Keratinocyte (primary cell): ENCODE measurements around the gene PECR. TPM values are rescaled to one million over a fixed set of nuclear protein-coding genes. Genes with fewer than 3 reads are reported as not detected.

ENCODE experiments used
- DNase-seq: peaks from one replicate; pipeline ENCODE4 v3.0.0-alpha.2; 2011; ENCODE audit warnings: low read depth, missing footprints, low spot score
- FAIRE-seq: peaks from 2 replicates; lab custom pipeline; 2011; peaks lifted over from hg19 to GRCh38; lab: Jason Lieb, UNC
- H2AFZ ChIP-seq: 2 replicates; pipeline ENCODE4 v1.6.0; 2012; ENCODE audit warnings: low read length, control low read depth, inconsistent platforms; ENCODE audit not compliant: control insufficient read depth
- H3K27ac ChIP-seq: 2 replicates; pipeline ENCODE4 v1.5.1; 2011; ENCODE audit warnings: low read length; ENCODE audit not compliant: control insufficient read depth, insufficient read depth
- H3K27me3 ChIP-seq: 3 replicates; pipeline ENCODE4 v1.6.0; 2011; ENCODE audit warnings: low read length; ENCODE audit not compliant: control insufficient read depth, insufficient read depth; ENCODE audit errors: extremely low read depth
- H3K36me3 ChIP-seq, 2 experiments: 2 replicates in 1 of 2; 3 replicates in 1 of 2; pipeline ENCODE4 v1.5.1; 2011; ENCODE audit warnings: low read length in 2 of 2, mild to moderate bottlenecking in 1 of 2; ENCODE audit not compliant: control insufficient read depth in 2 of 2, insufficient read depth in 2 of 2; ENCODE audit errors: extremely low read depth in 1 of 2
- H3K4me1 ChIP-seq: 3 replicates; pipeline ENCODE4 v1.5.1; 2011; ENCODE audit warnings: low read length; ENCODE audit not compliant: control insufficient read depth, insufficient read depth; ENCODE audit errors: extremely low read depth
- H3K4me2 ChIP-seq: 3 replicates; pipeline ENCODE4 v1.6.0; 2011; ENCODE audit warnings: low read depth, low read length; ENCODE audit not compliant: control insufficient read depth, insufficient read depth; ENCODE audit errors: extremely low read depth
- H3K4me3 ChIP-seq, 3 experiments: fragments of 200-600 bp in 1 of 3; sonication (generic) in 1 of 3; 2 replicates in 2 of 3; 3 replicates in 1 of 3; pipeline ENCODE4 v1.5.1; 2011 to 2016; ENCODE audit warnings: low read length in 3 of 3, mild to moderate bottlenecking in 3 of 3, control low read depth in 2 of 3, inconsistent platforms in 1 of 3, low read depth in 1 of 3, mixed read lengths in 1 of 3, mixed run types in 1 of 3, moderate library complexity in 1 of 3; ENCODE audit not compliant: control insufficient read depth in 2 of 3, insufficient read depth in 2 of 3; ENCODE audit errors: extremely low read depth in 1 of 3
- H3K79me2 ChIP-seq: 2 replicates; pipeline ENCODE4 v1.6.0; 2012; ENCODE audit warnings: low read length; ENCODE audit not compliant: control insufficient read depth, insufficient read depth
- H3K9ac ChIP-seq: 3 replicates; pipeline ENCODE4 v1.6.0; 2011; ENCODE audit warnings: low read length; ENCODE audit not compliant: control insufficient read depth, insufficient read depth; ENCODE audit errors: extremely low read depth
- H3K9me1 ChIP-seq: 3 replicates; pipeline ENCODE4 v1.6.0; 2011; ENCODE audit warnings: low read length; ENCODE audit not compliant: control insufficient read depth, insufficient read depth; ENCODE audit errors: extremely low read depth
- H3K9me3 ChIP-seq: 2 replicates; pipeline ENCODE4 v1.5.1; 2012; ENCODE audit warnings: low read depth, low read length; ENCODE audit not compliant: control insufficient read depth
- H4K20me1 ChIP-seq: 3 replicates; pipeline ENCODE4 v1.6.0; 2011; ENCODE audit warnings: low read length; ENCODE audit not compliant: control insufficient read depth, insufficient read depth; ENCODE audit errors: extremely low read depth
- CTCF ChIP-seq, 3 experiments: IDR thresholded peaks in 1 of 3; conservative IDR thresholded peaks in 1 of 3; optimal IDR thresholded peaks in 1 of 3; 2 replicates in 2 of 3; 3 replicates in 1 of 3; pipeline versions ENCODE3 to v1.5.1; 2011; ENCODE audit warnings: low read length in 3 of 3, mild to moderate bottlenecking in 3 of 3, moderate library complexity in 2 of 3, control low read depth in 1 of 3, inconsistent platforms in 1 of 3; ENCODE audit not compliant: insufficient read depth in 2 of 3; ENCODE audit errors: extremely low read depth in 1 of 3
- EZH2 ChIP-seq: IDR thresholded peaks from one replicate; pipeline ENCODE4 v1.6.1; 2012; ENCODE audit warnings: inconsistent platforms, mild to moderate bottlenecking, low read length, moderate library complexity
- dilution Hi-C: fragments of 300-500 bp; cut with MboI; formaldehyde crosslinking; loops from one replicate; pipeline ENCODE4 v1.7.0; 2020; ENCODE audit warnings: low sequenced_read_pairs; ENCODE audit not compliant: extremely low pct_ligation_motif_present
- polyA plus RNA-seq, 5 experiments: library from polyadenylated mRNA; depleted of rRNA in 3 of 5; stranded (reverse) in 3 of 5; stranded (forward) in 1 of 5; unstranded in 1 of 5; fragments of >200 nt; gene quantifications; 1 replicate in 1 of 5; 2 replicates in 3 of 5; 3 replicates in 1 of 5; pipeline versions ENCODE4 v1.2.1 to v1.2.3, GENCODE V29; 2011 to 2012; ENCODE audit warnings: missing spikeins in 2 of 5, low read depth in 1 of 5, low replicate concordance in 1 of 5

PECR gene
- polyA plus RNA-seq, 1 donor (not counting 4 experiments of a cell fraction or from before 2014, with no cell fraction given) = 12.0 TPM

DNA sequence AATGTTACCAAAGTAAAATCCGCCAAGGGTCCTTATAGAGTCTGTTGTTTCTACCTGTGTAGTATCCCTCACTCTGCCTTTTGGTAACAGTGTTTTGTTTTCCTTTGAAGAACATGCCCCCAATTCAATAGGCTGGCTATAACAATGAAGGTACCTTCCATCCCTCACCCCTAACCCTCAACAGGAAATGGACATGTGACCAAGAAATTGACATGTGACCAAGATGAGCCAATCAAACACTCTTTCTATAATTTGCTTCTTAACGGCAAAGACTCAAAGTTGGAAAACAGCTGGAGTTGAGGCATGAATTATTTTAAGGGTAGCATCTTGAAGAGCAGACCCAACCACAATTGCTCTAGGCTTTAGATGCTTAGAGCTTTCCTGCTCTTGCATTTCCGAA, 62.9 kb downstream of the PECR start:
- FAIRE-seq (peak; percentile 34), DNase-seq (no peak)
- TF ChIP-seq CTCF (optimal IDR thresholded peaks at IDR 0.05 in 1 of 3, IDR thresholded peaks at IDR 0.05 in 1 of 3, conservative IDR thresholded peaks at IDR 0.05 in 1 of 3; ENCODE audit: extremely low read depth in 1 of 3, insufficient read depth in 2 of 3, low read length in 3 of 3) (no peak), EZH2 (no peak)
- no peak overlapping the region for H3K4me2 ChIP-seq
- H3K79me2 ChIP-seq = no peaks in the 10 kb centered on the region
- H3K9me3 ChIP-seq = no peaks in the 10 kb centered on the region
- H3K4me1 ChIP-seq = peaks cover 10% of the 10 kb centered on the region
- H4K20me1 ChIP-seq = no peaks in the 10 kb centered on the region
- no peak overlapping the region for H3K4me3 ChIP-seq
- no peak overlapping the region for H3K27ac ChIP-seq
- H3K9me1 ChIP-seq = no peaks in the 10 kb centered on the region
- no peak overlapping the region for H3K9ac ChIP-seq
- dilution Hi-C loops = no loop called here
- H3K27me3 ChIP-seq = no peaks in the 10 kb centered on the region
- H2AFZ ChIP-seq = no peak overlapping the region
- H3K36me3 ChIP-seq = no peaks in the 10 kb centered on the region

- no peaks in the 10 kb centered on the region for H3K9me3 ChIP-seq
- no peaks in the 10 kb centered on the region for H4K20me1 ChIP-seq
- H3K4me1 ChIP-seq = peaks cover 11% of the 10 kb centered on the region
- no peaks in the 10 kb centered on the region for H3K27me3 ChIP-seq
- dilution Hi-C loops = no loop called here
- H3K4me3 ChIP-seq = no peak overlapping the region
- DNase-seq (peak; percentile 41), FAIRE-seq (peak; percentile 92)
- no peak overlapping the region for H2AFZ ChIP-seq
- no peaks in the 10 kb centered on the region for H3K9me1 ChIP-seq
- H3K4me2 ChIP-seq = no peak overlapping the region
- TF ChIP-seq CTCF (optimal IDR thresholded peaks at IDR 0.05 in 1 of 3, IDR thresholded peaks at IDR 0.05 in 1 of 3, conservative IDR thresholded peaks at IDR 0.05 in 1 of 3; ENCODE audit: extremely low read depth in 1 of 3, insufficient read depth in 2 of 3, low read length in 3 of 3) = no peak
- TF ChIP-seq EZH2 = no peak
- H3K36me3 ChIP-seq = no peaks in the 10 kb centered on the region
- H3K9ac ChIP-seq = no peak overlapping the region
- no peak overlapping the region for H3K27ac ChIP-seq
- peaks cover 7% of the 10 kb centered on the region for H3K79me2 ChIP-seq
These were observed 64.2 kb downstream of the PECR start for GRCh38 chr2:216017365-216017764.
